GM10266 (cell line): ENCODE results near the gene ZFPM1.
A peak's percentile ranks its signal among the peaks of the same experiment; 100 is the strongest.

ENCODE experiments used
- DNase-seq: peaks from one replicate; pipeline ENCODE4 v3.0.0; 2012; ENCODE audit errors: extremely low spot score
- TF ChIP-seq, protein P1 (sequence below): IDR thresholded peaks from 2 replicates; pipeline ENCODE4 v1.5.1; 2012; ENCODE audit warnings: mild to moderate bottlenecking, low read depth; ENCODE audit not compliant: control insufficient read depth, insufficient read depth; ENCODE audit errors: missing control alignments

ZFPM1 gene

DNA sequence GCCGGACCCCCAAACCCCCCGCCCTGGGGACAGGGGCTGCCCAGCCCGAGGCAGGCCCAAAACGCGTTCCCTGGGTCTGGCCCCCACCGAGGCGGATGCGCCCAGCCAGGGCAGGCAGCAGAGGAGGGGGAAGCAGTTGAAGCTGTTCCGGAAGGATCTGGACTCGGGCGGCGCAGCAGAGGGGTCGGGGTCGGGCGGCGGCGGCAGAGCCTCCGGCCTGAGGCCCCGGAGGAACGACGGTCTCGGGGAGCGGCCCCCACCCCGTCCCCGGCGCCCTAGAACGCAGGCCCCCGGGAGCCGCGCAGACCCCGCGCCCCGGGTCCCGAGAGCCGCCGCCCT is 22.9 kb upstream of the ZFPM1 start:
- no peak for DNase-seq
- TF ChIP-seq, protein P1, sequence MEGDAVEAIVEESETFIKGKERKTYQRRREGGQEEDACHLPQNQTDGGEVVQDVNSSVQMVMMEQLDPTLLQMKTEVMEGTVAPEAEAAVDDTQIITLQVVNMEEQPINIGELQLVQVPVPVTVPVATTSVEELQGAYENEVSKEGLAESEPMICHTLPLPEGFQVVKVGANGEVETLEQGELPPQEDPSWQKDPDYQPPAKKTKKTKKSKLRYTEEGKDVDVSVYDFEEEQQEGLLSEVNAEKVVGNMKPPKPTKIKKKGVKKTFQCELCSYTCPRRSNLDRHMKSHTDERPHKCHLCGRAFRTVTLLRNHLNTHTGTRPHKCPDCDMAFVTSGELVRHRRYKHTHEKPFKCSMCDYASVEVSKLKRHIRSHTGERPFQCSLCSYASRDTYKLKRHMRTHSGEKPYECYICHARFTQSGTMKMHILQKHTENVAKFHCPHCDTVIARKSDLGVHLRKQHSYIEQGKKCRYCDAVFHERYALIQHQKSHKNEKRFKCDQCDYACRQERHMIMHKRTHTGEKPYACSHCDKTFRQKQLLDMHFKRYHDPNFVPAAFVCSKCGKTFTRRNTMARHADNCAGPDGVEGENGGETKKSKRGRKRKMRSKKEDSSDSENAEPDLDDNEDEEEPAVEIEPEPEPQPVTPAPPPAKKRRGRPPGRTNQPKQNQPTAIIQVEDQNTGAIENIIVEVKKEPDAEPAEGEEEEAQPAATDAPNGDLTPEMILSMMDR, result no peak

DNA sequence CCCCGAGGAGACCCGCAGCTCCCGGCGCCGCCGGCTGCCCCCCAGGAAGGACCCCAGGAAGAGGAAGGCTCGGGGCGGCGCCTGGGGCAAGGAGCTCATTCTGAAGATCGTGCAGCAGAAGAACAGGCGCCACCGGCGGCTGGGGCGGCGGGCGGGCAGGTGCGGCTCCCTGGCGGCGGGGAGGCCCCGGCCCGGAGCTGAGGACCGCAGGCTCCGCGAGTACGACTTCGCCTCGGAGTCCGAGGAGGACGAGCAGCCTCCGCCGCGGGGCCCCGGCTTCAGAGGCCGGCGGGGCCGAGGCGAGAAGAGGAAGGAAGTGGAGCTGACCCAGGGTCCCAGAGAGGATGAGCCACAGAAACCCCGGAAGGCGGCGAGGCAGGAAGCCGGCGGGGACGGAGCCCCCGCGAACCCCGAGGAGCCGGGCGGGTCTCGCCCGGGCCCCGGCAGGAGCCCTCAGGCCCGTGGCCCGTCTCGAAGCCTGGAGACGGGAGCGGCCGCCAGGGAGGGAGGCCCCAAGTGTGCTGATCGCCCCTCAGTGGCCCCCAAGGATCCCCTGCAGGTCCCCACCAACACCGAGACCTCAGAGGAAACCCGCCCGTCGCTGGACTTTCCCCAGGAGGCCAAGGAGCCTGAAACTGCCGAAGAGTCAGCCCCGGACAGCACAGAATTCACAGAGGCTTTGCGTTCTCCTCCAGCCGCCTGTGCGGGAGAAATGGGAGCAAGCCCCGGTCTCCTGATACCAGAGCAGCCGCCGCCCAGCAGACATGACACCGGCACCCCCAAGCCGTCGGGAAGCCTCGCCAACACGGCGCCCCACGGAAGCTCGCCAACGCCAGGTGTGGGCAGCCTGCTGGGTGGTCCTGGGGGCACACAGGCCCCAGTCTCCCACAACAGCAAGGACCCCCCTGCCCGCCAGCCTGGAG is 22.3 kb upstream of the ZFPM1 start:
- DNase-seq, result peak; percentile 81
- TF ChIP-seq, protein P1, result no peak

DNA sequence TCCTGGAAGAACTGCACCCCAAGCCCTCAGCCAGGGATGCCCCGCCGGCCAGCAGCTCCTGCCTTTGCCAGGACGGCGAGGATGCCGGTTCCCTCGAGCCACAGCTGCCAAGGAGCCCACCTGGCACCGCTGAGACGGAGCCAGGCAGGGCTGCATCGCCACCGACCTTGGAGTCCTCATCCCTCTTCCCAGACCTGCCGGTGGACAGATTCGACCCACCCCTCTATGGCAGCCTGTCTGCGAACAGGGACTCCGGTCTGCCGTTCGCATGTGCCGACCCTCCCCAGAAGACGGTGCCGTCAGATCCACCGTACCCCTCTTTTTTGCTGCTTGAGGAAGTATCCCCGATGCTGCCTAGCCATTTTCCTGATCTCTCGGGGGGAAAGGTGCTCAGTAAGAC is 21.4 kb upstream of the ZFPM1 start:
- no peak for DNase-seq
- TF ChIP-seq, protein P1, result no peak

DNA sequence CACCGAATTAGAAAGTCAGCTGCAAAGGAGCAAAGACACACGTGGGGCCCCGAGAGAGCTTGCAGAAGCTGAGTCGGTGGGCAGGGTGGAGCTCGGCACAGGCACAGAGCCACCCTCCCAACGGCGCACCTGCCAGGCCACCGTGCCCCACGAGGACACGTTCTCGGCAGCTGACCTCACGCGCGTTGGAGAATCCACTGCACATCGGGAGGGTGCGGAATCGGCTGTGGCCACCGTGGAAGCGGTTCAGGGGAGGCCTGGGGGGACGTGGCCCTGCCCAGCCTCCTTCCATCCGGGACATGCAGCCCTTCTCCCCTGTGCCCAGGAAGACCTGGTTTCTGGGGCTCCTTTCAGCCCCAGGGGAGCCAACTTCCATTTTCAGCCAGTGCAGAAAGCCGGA is 20.9 kb upstream of the ZFPM1 start:
- TF ChIP-seq, protein P1, result no peak
- no peak for DNase-seq

DNA sequence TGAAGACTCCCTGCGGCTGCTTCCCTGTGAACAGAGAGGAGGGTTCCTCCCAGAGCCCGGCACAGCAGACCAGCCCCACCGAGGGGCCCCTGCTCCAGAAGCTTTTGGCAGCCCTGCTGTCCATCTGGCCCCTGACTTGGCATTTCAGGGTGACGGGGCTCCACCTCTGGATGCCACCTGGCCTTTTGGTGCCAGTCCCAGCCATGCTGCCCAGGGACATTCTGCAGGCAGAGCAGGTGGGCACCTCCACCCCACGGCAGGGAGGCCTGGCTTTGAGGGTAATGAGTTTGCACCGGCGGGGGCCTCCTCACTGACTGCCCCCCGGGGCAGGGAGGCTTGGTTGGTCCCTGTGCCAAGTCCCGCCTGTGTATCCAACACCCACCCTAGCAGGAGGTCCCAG is 20.3 kb upstream of the ZFPM1 start:
- TF ChIP-seq, protein P1, result no peak
- DNase-seq, result no peak

DNA sequence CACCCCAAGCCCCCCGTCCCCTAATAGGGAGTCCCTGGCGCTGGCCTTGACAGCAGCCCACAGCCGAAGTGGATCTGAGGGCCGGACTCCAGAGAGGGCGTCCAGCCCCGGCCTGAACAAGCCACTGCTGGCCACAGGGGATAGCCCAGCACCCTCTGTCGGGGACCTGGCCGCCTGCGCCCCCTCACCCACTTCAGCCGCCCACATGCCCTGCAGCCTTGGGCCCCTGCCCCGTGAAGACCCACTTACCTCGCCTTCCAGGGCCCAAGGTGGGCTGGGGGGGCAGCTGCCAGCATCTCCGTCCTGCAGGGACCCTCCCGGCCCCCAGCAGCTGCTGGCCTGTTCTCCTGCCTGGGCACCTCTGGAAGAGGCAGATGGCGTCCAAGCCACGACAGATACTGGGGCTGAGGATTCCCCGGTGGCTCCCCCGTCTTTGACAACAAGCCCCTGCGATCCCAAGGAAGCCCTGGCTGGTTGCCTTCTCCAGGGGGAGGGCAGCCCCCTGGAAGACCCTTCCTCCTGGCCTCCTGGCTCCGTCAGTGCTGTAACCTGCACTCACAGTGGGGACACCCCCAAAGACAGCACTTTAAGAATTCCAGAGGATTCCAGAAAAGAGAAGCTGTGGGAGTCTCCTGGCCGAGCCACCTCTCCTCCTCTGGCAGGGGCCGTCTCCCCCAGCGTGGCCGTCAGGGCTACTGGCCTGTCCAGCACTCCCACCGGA is 19.3 kb upstream of the ZFPM1 start:
- TF ChIP-seq, protein P1, result no peak
- DNase-seq, result no peak

DNA sequence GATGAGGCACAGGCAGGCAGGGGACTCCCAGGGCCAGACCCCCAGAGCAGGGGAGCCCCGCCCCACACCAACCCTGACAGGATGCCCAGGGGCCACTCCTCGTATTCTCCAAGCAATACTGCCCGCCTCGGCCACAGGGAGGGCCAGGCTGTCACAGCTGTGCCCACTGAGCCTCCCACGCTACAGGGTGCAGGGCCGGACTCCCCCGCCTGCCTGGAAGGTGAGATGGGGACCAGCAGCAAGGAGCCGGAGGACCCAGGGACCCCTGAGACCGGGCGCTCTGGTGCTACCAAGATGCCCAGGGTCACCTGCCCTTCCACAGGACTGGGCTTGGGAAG is 18.8 kb upstream of the ZFPM1 start:
- TF ChIP-seq, protein P1, result no peak
- no peak for DNase-seq
